C4-2B (cell line): ENCODE data around the gene FGFR1OP2.

Source experiments
- ZFX ChIP-seq: fragments of 450-650 bp; IDR thresholded peaks from 2 replicates; pipeline ENCODE4 v1.6.1; 2017
- TF ChIP-seq, protein P1 (sequence below): fragments of 450-650 bp; conservative IDR thresholded peaks from 2 replicates; pipeline ENCODE4 v1.5.1; 2017; ENCODE audit warnings: mild to moderate bottlenecking

DNA sequence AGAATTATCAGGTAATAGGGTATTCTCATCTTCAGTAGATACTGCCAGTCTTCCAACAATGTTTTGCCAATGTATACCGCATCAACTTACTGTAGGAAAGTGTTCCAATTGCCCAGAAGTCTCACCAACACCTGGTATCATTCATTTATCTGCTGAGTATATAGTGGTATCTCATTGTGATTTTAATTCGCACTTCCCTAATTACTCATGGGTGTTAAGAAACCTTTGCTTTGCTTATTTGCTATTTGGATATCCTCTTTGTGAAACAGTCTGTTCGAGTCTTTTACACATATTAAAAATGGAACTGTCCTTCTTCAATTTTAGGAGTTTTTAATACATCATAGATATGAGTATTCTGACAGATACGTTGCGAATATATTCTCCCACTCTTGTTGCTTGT is 69.8 kb downstream of the FGFR1OP2 start:
- TF ChIP-seq, protein P1, sequence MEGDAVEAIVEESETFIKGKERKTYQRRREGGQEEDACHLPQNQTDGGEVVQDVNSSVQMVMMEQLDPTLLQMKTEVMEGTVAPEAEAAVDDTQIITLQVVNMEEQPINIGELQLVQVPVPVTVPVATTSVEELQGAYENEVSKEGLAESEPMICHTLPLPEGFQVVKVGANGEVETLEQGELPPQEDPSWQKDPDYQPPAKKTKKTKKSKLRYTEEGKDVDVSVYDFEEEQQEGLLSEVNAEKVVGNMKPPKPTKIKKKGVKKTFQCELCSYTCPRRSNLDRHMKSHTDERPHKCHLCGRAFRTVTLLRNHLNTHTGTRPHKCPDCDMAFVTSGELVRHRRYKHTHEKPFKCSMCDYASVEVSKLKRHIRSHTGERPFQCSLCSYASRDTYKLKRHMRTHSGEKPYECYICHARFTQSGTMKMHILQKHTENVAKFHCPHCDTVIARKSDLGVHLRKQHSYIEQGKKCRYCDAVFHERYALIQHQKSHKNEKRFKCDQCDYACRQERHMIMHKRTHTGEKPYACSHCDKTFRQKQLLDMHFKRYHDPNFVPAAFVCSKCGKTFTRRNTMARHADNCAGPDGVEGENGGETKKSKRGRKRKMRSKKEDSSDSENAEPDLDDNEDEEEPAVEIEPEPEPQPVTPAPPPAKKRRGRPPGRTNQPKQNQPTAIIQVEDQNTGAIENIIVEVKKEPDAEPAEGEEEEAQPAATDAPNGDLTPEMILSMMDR: no peak
- TF ChIP-seq ZFX: no peak
